GM13976 (cell line): Measurements from ENCODE around the gene XPC.

Source experiments
- DNase-seq: peaks from one replicate; pipeline ENCODE4 v3.0.0; 2012; ENCODE audit warnings: low spot score
- in situ Hi-C: fragments of 300-500 bp; cut with MboI; formaldehyde crosslinking; loops from one replicate; pipeline ENCODE4 v1.12.0; 2022; ENCODE audit warnings: low sequenced_read_pairs, mixed read lengths, inconsistent platforms; ENCODE audit not compliant: unreplicated experiment
- TF ChIP-seq, protein P1 (sequence below): IDR thresholded peaks from 2 replicates; pipeline ENCODE4 v1.5.1; 2012; ENCODE audit warnings: borderline replicate concordance, mild to moderate bottlenecking; ENCODE audit not compliant: insufficient read depth; ENCODE audit errors: extremely low read depth, missing control alignments, control extremely low read depth

XPC gene

DNA sequence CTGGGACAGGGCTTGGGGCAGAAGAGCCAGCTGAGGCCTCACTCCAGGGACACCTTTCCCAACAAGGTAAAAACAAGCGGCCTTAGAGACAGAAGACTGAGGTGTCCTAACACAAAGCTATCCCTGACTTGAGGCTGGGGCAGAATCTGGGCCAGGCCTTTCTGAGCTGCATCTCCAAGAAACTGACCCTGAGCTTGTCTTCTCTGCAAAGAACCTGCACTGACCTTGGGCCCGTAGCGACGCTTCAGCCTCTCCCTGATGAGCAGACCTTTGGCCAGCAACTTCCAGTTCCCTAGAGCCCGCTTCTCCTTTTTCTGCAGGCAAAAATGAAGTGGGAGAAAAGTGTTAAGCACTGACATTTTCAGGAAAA, 31.4 kb downstream of the XPC start:
- TF ChIP-seq, protein P1, sequence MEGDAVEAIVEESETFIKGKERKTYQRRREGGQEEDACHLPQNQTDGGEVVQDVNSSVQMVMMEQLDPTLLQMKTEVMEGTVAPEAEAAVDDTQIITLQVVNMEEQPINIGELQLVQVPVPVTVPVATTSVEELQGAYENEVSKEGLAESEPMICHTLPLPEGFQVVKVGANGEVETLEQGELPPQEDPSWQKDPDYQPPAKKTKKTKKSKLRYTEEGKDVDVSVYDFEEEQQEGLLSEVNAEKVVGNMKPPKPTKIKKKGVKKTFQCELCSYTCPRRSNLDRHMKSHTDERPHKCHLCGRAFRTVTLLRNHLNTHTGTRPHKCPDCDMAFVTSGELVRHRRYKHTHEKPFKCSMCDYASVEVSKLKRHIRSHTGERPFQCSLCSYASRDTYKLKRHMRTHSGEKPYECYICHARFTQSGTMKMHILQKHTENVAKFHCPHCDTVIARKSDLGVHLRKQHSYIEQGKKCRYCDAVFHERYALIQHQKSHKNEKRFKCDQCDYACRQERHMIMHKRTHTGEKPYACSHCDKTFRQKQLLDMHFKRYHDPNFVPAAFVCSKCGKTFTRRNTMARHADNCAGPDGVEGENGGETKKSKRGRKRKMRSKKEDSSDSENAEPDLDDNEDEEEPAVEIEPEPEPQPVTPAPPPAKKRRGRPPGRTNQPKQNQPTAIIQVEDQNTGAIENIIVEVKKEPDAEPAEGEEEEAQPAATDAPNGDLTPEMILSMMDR = no peak
- in situ Hi-C loops = no loop called here
- no peak for DNase-seq

DNA sequence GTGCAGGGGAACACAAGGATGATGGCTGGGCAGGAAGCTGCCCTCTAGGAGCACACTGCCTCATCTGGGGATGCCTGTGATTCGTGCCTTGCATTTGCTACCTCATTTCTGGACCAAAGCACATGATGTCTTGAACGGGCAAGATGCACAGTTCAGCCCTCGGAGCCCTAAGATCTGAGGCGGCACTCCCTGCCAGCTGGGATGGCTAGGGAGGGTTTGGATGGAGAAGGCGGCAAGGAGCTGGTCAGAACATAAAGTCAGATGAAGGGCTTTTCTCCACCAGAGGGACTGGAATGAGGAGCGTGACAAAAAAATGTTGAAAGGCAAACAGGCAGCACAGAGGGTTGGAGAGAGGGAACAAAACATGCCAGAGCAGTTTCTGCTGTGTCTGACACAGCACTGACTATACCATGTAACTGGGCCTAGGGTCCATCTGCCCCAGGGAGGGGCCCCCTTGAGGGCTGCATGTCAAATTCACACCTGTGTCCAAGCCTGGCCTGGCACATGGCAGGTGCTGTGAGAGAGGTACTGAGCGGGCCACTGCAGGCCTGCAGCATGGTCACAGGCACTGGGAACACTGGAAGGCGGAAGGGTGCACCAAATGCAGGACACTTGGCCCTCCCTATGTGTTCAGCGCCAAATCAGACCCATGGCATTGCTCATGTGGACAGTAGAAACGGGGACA, 31.9 kb downstream of the XPC start:
- in situ Hi-C loops = no loop called here
- TF ChIP-seq, protein P1 = no peak
- DNase-seq = no peak

DNA sequence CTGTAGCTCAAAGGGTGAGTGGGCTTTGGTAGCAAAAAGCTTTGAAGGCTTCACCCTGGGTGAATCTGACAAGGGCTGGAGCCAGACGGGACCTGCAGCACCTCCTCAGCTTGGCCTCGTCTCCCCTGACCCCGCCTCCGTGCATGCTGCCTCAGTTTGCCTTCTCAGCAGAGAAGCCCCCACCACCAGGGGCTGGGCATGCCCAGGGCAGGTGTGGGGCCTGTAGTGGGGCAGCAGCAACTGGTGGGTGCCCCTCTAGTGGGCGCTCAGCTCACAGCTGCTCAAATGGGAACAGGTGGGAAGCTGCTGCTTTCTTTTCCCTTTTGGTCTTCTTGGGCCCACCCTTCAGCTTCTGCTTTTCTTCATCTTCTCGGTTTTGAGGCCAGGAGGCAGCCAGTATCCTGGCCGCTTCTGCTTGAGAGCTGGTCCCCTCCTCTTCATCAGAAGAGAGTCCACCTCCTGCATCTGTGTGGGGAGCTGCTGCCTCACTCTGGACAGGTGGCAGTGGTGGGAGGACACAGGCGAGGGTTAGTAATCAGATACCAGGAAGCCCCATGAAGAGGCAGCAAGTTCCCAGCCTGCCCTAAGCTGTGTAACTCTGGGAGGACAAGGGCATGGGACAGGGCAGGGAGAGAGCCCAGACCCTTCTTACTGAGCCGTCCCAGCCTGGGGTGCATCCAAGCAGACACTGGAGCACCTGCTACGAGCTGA, 32.6 kb downstream of the XPC start:
- DNase-seq = no peak
- TF ChIP-seq, protein P1 = no peak
- in situ Hi-C loops = no loop called here

DNA sequence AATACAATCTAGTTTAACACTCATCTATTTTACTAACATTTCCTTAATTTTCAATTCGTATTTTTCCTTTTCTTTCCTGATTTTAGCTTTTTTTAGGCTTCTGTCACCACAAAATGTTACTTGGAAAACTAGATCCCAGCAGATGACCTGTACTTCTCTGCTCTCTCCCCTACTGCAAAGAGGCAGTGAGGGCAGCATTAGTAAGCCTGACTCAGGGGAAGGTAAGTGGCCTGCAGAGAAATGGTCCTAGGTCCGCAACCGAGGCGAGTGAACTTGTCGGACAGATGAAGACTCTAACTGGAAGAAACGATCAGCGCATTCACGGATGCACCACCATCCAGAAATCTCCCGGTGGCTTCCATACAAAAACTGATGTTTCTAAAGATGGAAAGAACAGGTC, 33.2 kb downstream of the XPC start:
- in situ Hi-C loops = no loop called here
- DNase-seq = no peak
- TF ChIP-seq, protein P1 = no peak

DNA sequence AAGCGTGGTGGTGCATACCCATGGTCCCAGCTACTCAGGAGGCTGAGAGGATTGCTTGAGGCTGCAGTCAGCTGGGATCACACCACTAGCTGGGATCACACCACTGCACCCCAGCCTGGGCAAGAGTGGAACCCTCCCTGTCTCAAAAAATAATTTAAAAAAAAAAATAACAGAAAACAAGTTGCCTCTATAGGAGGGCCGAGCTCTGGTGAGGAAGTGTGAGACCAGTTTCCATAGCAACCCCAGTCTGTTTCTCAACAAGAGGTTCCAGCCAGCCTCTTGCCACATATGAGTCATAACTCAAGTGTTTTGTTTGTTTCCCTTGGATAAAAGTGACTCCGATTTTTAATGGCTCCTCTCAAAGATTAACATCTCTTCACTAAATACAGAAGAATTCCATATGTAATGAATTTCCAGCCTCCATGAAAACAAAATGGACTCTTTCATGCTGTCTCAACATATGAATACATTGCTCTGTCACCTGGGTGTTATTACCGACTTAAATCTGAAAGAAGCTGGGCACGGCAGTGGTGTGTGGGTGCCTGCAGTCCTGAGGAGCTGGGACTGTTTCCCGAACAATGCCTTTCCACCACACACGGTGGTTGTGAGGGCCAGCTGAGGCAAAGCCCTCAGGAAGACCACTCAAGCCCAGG, 33.9 kb downstream of the XPC start:
- in situ Hi-C loops = no loop called here
- TF ChIP-seq, protein P1 = no peak
- peak; percentile 93 for DNase-seq

DNA sequence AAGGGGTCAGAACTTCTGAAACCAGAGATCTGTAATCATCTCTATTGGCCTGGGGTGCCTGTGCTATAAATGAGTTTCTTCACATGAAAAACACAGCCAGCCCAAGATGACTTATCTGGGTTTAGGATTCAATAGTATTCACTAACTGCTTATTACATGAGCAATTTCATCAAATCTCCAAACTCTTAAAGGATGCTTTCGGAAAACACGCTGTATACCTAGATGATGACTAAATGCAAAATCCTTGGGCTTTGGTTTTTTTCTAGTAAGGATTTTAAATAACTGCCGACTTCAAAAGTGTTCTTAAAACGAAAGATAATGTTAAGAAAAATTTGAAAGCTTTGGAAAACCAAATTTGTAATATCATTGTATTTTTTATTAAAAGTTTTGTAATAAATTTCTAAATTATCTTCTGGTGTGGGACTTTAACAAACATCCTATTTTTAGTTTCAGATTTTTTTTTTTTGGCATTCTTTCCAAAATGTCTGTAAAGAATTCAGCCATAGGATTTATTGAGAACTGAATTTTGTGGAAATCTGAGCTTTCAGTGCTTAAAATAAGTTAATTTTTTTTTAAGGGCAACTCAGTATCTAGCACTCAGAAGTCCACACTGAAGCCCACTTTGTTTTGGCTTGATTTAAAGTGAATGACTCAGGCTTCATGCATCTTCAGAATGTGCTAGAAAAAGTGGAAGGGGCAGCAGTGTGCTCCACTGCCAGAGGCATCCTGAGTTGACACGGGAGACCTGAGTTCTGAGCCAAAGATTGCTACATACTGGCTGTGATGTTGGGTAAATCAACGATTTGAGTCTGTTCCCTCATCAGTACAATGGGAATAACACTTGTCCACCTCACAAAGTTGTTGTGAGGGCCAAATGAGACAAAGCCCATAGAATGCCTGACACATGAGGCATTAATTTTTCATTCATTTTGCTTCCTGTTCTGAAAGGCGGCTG, 34.9 kb downstream of the XPC start:
- DNase-seq = no peak
- in situ Hi-C loops = no loop called here
- TF ChIP-seq, protein P1 = no peak
